ENCODE data around the gene ABLIM2. TPM values are rescaled to one million over a fixed set of nuclear protein-coding genes. Genes with fewer than 3 reads are reported as not detected.

The ABLIM2 gene
- total RNA-seq (68.3 and 79.0 TPM in 2 replicates), polyA plus RNA-seq (2.5 and 3.3 TPM in 2 replicates), polyA minus RNA-seq (2.7 and 6.1 TPM in 2 replicates)
- total RNA-seq (2013): 1.4 TPM

GRCh38 chr4:8158710-8159536, at the start of gene ABLIM2:
TSS of gene ABLIM2 (minus strand) at chr4:8158813. CDS start at chr4:8158689, 124 bp downstream.
- Histone ChIP-seq H3K36me3 (replicated peaks in 1 of 2; ENCODE audit: control extremely low read depth in 1 of 2, control insufficient read depth in 1 of 2, extremely low read depth in 1 of 2, insufficient read depth in 2 of 2, low read length in 1 of 2) (no peaks in the 10 kb centered on the region), H3K4me3 (ENCODE audit: control extremely low read depth in 1 of 5, extremely low read depth in 1 of 5, insufficient read depth in 1 of 5, low read depth in 2 of 5, low read length in 4 of 5) (peak within 1 kb of the TSS; percentile 77 to 99 (median 95)), H2AFZ (ENCODE audit: insufficient read depth, low read depth, low read length, poor library complexity, severe bottlenecking) (peak within 1 kb of the TSS; percentile 93), H3K27ac (ENCODE audit: low read length in 2 of 2) (peak within 1 kb of the TSS; percentile 35 to 41), H3K9me3 (ENCODE audit: control extremely low read depth in 1 of 3, control insufficient read depth in 2 of 3, insufficient read depth in 1 of 3, low read length in 2 of 3) (peaks cover 0 to 15% (median 0%) of the 10 kb centered on the region in 3 donors), H3K79me2 (ENCODE audit: control insufficient read depth, insufficient read depth, low read length) (peaks cover 9% of the 10 kb centered on the region), H3K4me2 (replicated peaks; ENCODE audit: low read depth, low read length, poor library complexity, severe bottlenecking) (peak within 1 kb of the TSS; percentile 100), H3K9ac (ENCODE audit: low read length) (peak within 1 kb of the TSS; percentile 93), H4K20me1 (ENCODE audit: control insufficient read depth, insufficient read depth, low read length, poor library complexity, severe bottlenecking) (peaks cover 5% of the 10 kb centered on the region), H3K4me1 (ENCODE audit: control insufficient read depth in 2 of 2, insufficient read depth in 2 of 2, low read length in 2 of 2) (peaks cover 44 to 59% of the 10 kb centered on the region in 2 donors), H3K27me3 (replicated peaks in 1 of 4; ENCODE audit: control extremely low read depth in 1 of 4, control insufficient read depth in 3 of 4, insufficient read depth in 4 of 4, low read length in 3 of 4) (peaks cover 0 to 19% (median 10%) of the 10 kb centered on the region in 4 experiments)
- TF ChIP-seq CTCF (IDR thresholded peaks at IDR 0.05) (no peak), EZH2 (IDR thresholded peaks at IDR 0.05; ENCODE audit: borderline replicate concordance, insufficient read depth, low read depth, low read length, poor library complexity, severe bottlenecking) (no peak)
- peak within 1 kb of the TSS; percentile 94 for H3K4me3 Mint-ChIP-seq
- no peaks in the 10 kb centered on the region for H3K9me3 Mint-ChIP-seq (ENCODE audit: insufficient read depth)
- ATAC-seq (ENCODE audit: low read depth): peak; percentile 91
- peak within 1 kb of the TSS; percentile 87 for H3K27ac Mint-ChIP-seq
- peaks cover 12% of the 10 kb centered on the region for H3K27me3 Mint-ChIP-seq
- POLR2A ChIA-PET: interaction anchor here (0.6 to 3.0 kb wide), 9 partner anchors 14 to 70 kb away, joined by 3 to 26 read pairs (median 5); partner anchors contain the start of gene SH3TC1
- CTCF ChIA-PET: interaction anchor here (1.0 to 3.3 kb wide), 9 partner anchors 8 to 357 kb away, joined by 3 to 18 read pairs (median 4); partner anchors contain the start of gene SH3TC1
- DNase-seq: peak; percentile 98
- intact Hi-C loops (cut with micrococcal nuclease): loop anchor here (1.0 to 2.0 kb wide), 5 partner anchors 13 to 281 kb away; partner anchors contain the start of genes ACOX3 and TRMT44
- WGBS (ENCODE audit: insufficient coverage): 2% methylated on average over 96 of the region's 96 CpGs
- peaks cover 44% of the 10 kb centered on the region for H3K4me1 Mint-ChIP-seq
